Aorta (tissue), 5 donors: ENCODE results near the gene FHDC1. TPM values are rescaled to one million over a fixed set of nuclear protein-coding genes. Genes with fewer than 3 reads are reported as not detected.

Source experiments
- ATAC-seq: fragments of 200-7000 bp; cut with Tn5 transposase; one replicate; pipeline ENCODE4 v1.9.1; 2022; ENCODE audit warnings: moderate library complexity; ENCODE audit not compliant: low FRiP score
- DNase-seq, 2 donors: peaks; one replicate each; pipeline ENCODE4 v3.0.0-alpha.2; 2020
- H3K27ac ChIP-seq, 2 donors: one replicate each; pipeline ENCODE4 v1.5.1; 2013; ENCODE audit warnings: low read length in 2 of 2, mild to moderate bottlenecking in 2 of 2, moderate library complexity in 2 of 2, control low read depth in 1 of 2, inconsistent platforms in 1 of 2, low read depth in 1 of 2
- H3K27me3 ChIP-seq, 2 donors: one replicate each; pipeline ENCODE4 v1.6.1; 2013; ENCODE audit warnings: control low read depth in 1 of 2, low read length in 1 of 2, mild to moderate bottlenecking in 1 of 2, moderate library complexity in 1 of 2; ENCODE audit not compliant: insufficient read depth in 2 of 2, control insufficient read depth in 1 of 2
- H3K36me3 ChIP-seq, 2 donors: one replicate each; pipeline ENCODE4 v1.6.1; 2013; ENCODE audit warnings: control low read depth in 1 of 2, low read length in 1 of 2, mild to moderate bottlenecking in 1 of 2; ENCODE audit not compliant: insufficient read depth in 2 of 2, control insufficient read depth in 1 of 2
- H3K4me1 ChIP-seq, 2 donors: one replicate each; pipeline ENCODE4 v1.6.1; 2013; ENCODE audit warnings: low read length in 2 of 2, control low read depth in 1 of 2, mild to moderate bottlenecking in 1 of 2, moderate library complexity in 1 of 2; ENCODE audit not compliant: insufficient read depth in 2 of 2, control insufficient read depth in 1 of 2
- H3K4me3 ChIP-seq, 2 donors: one replicate each; pipeline ENCODE4 v1.5.1; 2013; ENCODE audit warnings: low read length in 2 of 2, control low read depth in 1 of 2, mild to moderate bottlenecking in 1 of 2
- H3K9me3 ChIP-seq: one replicate; pipeline ENCODE4 v1.6.1; 2013; ENCODE audit warnings: mild to moderate bottlenecking, low read length; ENCODE audit not compliant: control insufficient read depth
- WGBS, 2 donors: extraction: QIAGEN DNeasy Blood & Tissue Kit; methylation state at CpG; one replicate each; pipeline ENCODE4 v1.1.7; 2013; 5-methylcytosine and 5-hydroxymethylcytosine counted together
- intact Hi-C, 2 donors: fragments of 100-400 bp; cut with DNase I; formaldehyde crosslinking; loops; one replicate each; pipeline versions ENCODE4 v1.14.2 to v1.15.0; 2022
- polyA plus RNA-seq, 2 donors: library from polyadenylated mRNA; stranded (reverse); fragments of 200-250 nt; gene quantifications; one replicate each; pipeline ENCODE4 v1.2.3, GENCODE V29; 2013
- total RNA-seq, 2 donors: library from RNA; stranded (reverse); fragmentation: NEBNext Ultra II Directional; extraction: Animal tissue kit (Norgen Biotek cat#: 25700); gene quantifications; one replicate each; pipeline ENCODE4 v1.2.1, GENCODE V29; 2021
- donor health status: healthy with polysubstance abuse.
- donor health status: Bipolar disorder and iron deficiency.
- donor health status: DM: no; HTN: no; CAD: no.
- donor health status: DM: no; HTN: no; CAD: no.
- donor health status: DM: yes; HTN: yes; CAD: no.

Gene FHDC1
- total and polyA plus RNA-seq, 4 donors: 0.20 to 3.0 (median 1.1) TPM

DNA sequence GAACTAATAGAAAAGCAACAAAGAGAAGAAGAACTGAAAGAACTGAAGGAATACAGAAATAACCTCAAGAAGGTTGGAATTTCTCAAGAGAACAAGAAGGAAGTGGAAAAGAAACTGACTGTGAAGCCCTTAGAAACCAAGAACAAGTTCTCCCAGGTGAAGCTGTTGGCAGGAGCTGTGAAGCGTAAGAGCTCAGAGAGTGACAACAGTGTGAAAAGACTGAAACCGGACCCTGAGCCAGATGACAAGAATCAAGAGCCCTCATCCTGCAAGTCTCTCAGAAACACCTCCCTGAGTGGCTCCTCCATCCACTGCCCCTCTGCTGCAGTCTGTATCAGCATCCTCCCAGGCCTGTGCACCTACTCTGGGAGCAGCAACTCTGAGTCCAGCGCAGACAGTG lies 8.4 kb upstream of the FHDC1 start:
- Histone ChIP-seq H3K4me1 (no peaks in the 10 kb centered on the region), H3K36me3 (no peaks in the 10 kb centered on the region), H3K27me3 (no peaks in the 10 kb centered on the region), H3K4me3 (no peak overlapping the region), H3K9me3 (no peaks in the 10 kb centered on the region), H3K27ac (no peak overlapping the region)
- no peak for ATAC-seq
- intact Hi-C loops: no loop called here
- no peak for DNase-seq
- WGBS, 2 donors: 82 to 97% methylated on average over 3 of the region's 3 CpGs

DNA sequence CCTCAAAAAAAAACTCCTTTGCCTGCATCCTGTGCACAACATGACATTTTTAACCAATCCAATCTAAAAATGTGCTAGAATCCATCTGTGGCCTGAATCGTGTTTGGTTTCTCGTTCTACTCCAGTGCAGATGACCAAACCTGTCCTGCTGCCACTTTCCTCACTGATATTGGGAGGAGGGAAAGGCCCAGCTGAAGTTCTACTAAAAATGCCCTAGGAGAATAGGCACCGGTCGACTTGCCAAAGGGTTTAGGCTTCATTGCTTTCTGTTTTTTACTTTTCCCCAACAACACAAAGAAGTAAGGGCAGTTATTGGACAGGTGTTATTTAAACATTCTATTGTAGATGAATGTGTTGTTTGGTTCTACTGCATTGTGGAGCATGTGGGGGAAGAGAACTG lies 7.8 kb upstream of the FHDC1 start:
- WGBS, 2 donors: 96 to 97% methylated on average over 4 of the region's 4 CpGs

DNA sequence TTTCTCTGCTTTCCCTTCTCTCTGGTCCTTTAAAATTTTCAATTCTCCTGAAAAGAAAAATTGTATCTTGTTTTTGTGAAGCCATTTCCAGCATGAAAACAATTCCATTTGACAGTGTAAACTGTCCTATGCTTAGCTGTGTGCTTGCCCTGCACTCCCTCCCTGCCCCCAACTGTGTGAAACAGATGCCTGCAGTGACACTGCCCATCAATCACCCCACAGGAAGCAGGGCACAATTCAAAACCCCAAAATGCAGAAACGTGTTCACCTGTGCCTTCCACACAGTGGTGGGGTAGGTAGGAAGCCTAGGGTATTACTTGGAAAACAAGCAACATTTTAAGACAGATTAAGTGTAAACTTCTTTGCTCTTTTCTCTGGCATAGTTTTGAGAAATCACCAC lies 6.2 kb upstream of the FHDC1 start:
- H3K9me3 ChIP-seq: no peaks in the 10 kb centered on the region
- DNase-seq: no peak
- no peak for ATAC-seq
- no peak overlapping the region for H3K27ac ChIP-seq
- H3K4me3 ChIP-seq: no peak overlapping the region
- intact Hi-C loops: no loop called here
- no peaks in the 10 kb centered on the region for H3K36me3 ChIP-seq
- WGBS, 2 donors: 36 to 42% methylated on average over 1 of the region's 1 CpG
- no peaks in the 10 kb centered on the region for H3K4me1 ChIP-seq
- H3K27me3 ChIP-seq: no peaks in the 10 kb centered on the region

More for the DNA sequence above, 7.8 kb upstream of the FHDC1 start:
- Histone ChIP-seq H3K27ac (no peak overlapping the region), H3K9me3 (no peaks in the 10 kb centered on the region), H3K27me3 (no peaks in the 10 kb centered on the region), H3K4me3 (no peak overlapping the region), H3K36me3 (no peaks in the 10 kb centered on the region), H3K4me1 (no peaks in the 10 kb centered on the region)
- no peak for DNase-seq
- ATAC-seq: no peak
- intact Hi-C loops: no loop called here

DNA sequence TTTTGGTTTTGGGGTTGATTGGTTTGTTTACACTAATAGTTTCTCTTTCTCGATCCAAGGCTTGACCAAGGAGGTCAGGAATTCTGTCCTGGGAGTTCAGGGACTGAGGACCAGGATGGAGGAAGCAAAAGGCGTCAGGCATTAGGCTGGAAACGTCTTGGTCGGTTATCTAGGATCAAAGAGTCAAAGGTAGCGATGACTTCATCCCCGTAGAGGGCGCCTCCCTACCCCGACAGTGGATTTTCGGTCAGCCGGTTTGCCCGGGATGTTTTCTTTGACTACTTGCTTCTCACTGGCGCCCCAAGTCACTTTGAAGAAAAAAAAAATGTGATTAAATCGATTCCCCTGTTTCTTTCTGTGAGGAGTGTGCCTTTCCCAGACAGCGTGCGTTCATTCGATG lies 980 bp upstream of the FHDC1 start:
- Histone ChIP-seq H3K9me3 (no peaks in the 10 kb centered on the region), H3K27ac (no peak overlapping the region), H3K4me1 (no peaks in the 10 kb centered on the region), H3K36me3 (no peaks in the 10 kb centered on the region), H3K4me3 (no peak overlapping the region), H3K27me3 (no peaks in the 10 kb centered on the region)
- ATAC-seq: no peak
- intact Hi-C loops: no loop called here
- WGBS, 2 donors: 63 to 70% methylated on average over 16 of the region's 16 CpGs
- DNase-seq: no peak

DNA sequence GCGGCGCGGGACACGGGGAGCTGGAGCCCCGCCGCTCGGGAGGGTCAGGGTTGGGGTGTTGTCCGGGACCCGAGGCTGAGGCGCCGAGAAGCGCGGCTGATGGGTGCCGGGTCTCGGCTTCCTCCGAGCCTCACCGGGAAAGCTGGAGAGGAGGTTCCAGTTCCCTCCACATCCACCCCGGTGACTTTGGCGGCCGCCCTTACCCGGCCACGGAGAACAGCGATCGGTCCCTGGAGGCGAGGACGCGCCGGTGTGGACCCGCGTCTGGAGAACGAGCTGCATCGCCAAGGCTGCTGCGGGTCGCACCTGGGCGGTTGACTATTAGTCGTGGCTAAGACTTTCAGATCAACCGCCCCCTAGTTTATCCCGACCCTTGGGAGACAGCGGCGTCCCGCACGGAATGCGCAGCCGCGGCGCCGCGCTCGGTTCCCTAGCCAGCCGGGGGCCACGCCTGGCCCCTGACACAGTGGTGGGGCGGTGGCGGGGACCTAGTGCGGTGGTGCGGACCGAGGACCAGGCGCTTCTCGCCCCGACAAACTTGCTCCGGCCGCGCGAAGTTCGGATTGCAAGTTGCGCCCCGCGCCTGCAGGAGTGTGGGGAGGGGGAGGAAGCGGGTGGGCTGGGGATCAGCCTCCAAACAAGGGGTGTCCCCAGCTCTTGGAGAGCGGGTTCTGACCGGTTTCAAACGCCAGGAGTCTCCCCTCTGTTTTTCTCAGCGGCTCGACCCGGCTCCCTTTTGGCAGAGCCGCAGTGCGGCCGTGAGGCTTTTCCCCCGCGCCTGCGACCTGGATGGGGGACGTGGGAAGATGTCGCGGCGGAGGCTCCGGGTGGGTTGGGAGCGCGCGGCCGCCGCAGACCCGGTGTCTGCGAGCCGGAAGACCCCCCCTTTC lies 568 bp downstream of the FHDC1 start:
- Histone ChIP-seq H3K27me3 (no peaks in the 10 kb centered on the region), H3K27ac (no peak overlapping the region), H3K9me3 (no peaks in the 10 kb centered on the region), H3K4me1 (no peaks in the 10 kb centered on the region), H3K4me3 (peak overlapping the region; percentile 50 to 98), H3K36me3 (no peaks in the 10 kb centered on the region)
- intact Hi-C loops: no loop called here
- ATAC-seq (peak; percentile 35), DNase-seq (peak; percentile 56 to 82)
- WGBS, 2 donors: 0% methylated on average over 84 to 93 of the region's 93 CpGs

DNA sequence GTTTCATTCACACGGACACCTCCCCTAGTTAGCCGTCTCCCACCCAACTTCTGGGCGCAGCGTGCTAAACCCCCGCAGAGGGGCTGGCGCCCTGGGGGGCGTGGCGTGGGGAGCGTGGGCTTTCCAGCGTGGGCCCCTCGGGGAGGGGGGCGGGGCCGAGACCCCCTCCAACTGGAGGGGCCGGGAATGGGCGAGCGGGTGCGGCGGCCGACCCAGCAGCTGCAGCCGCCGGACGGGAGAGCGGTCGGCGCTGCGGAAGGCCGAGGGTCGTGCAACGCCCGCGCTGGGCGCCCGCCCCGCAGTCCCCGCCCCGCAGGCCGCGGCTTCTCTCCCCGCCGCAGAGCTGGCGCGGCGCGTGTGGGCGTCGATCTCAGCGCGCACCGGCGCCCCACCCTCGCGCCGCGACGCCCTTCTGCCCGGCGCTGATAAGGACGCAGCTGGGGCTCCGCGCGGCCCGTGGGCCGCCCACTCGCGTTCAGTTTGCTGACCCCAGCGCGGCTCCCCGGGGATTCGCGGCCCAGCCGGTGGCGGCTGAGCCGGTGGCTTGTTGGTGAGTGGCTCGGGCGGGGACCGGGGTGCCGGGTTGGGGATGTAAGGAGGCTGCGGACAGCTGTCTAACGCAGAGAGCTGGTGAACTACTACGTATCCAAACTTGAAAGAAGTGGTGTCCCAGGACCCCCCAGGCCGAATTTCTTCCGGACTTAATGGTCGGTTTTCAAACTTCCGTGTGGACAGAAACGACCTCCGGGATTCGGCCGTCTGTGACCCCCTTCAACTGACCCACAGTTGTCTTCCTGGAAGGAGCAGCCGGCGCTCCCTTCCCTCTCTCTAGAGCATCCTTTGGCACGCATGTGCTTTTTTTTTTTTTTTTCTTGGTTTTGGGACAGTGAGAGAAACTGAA lies 1.5 kb downstream of the FHDC1 start:
- peak; percentile 59 to 79 for DNase-seq
- Histone ChIP-seq H3K4me3 (peak overlapping the region; percentile 50 to 98), H3K4me1 (no peaks in the 10 kb centered on the region), H3K36me3 (no peaks in the 10 kb centered on the region), H3K27me3 (no peaks in the 10 kb centered on the region), H3K27ac (no peak overlapping the region), H3K9me3 (no peaks in the 10 kb centered on the region)
- peak; percentile 63 for ATAC-seq
- WGBS, 2 donors: 0 to 1% methylated on average over 43 to 91 of the region's 91 CpGs
- intact Hi-C loops: no loop called here

DNA sequence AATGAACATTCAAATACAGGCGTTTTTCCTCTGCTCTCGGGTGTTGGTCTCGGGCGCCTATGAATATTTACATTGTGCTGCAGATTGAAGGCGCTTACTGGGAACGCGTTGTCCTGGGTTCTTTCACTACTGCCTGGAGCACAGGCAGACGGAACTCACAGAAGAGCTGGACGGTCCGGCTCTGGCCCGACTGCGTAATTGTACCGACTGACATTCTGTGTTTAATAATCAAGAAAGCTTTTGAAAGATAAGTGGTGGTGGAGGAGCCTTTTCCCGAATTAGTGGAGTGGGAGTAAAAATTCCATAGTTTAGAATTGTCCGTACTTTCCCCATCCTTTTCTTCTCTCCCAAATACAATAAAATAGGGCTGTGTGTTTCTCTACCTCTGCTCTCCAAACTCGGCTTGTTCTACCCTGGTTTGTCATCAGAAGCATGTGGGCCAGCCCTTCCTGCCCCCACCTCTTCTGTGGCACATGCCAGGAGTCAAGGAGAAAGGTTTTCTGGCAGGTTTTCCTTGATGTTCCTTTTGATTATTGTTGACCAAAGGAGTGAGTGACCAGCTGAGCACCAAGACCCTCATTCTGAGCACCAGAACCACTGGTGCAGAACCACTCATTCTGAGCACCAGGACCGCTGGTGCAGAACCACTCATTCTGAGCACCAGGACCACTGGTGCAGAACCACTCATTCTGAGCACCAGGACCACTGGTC lies 2.3 kb downstream of the FHDC1 start:
- H3K9me3 ChIP-seq: no peaks in the 10 kb centered on the region
- H3K4me1 ChIP-seq: no peaks in the 10 kb centered on the region
- DNase-seq (no peak), ATAC-seq (no peak)
- no peaks in the 10 kb centered on the region for H3K27me3 ChIP-seq
- peak overlapping the region; percentile 50 to 98 for H3K4me3 ChIP-seq
- intact Hi-C loops: no loop called here
- H3K27ac ChIP-seq: no peak overlapping the region
- H3K36me3 ChIP-seq: peaks cover 0 to 2% of the 10 kb centered on the region in 2 donors
- WGBS, 2 donors: 11 to 14% methylated on average over 17 of the region's 17 CpGs

DNA sequence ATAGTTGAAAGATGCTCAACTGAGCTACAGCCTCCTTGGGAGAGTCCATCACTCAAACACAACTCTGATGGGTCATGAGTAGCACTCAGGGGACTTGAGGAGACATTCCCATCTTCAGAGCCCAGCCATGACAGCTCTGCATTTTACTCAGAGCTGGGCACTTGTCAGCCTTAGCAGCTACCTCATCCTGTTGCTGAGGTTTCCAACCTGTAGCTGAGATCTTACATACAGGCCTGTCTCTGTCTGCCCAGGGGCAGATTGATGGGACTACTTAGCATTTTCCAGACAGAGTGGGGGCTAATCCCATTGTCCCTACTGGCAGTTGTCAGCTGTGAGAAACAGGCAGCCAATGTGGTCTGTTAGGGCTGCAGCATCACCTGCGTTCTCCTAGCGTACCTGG lies 3.5 kb downstream of the FHDC1 start:
- Histone ChIP-seq H3K4me3 (no peak overlapping the region), H3K9me3 (no peaks in the 10 kb centered on the region), H3K36me3 (peaks cover 0 to 2% of the 10 kb centered on the region in 2 donors), H3K27me3 (no peaks in the 10 kb centered on the region), H3K4me1 (no peaks in the 10 kb centered on the region), H3K27ac (no peak overlapping the region)
- DNase-seq (no peak), ATAC-seq (no peak)
- intact Hi-C loops: no loop called here
- 90 to 95% methylated on average over 2 of the region's 2 CpGs for WGBS, 2 donors
